Pancreas (tissue), 10 donors: ENCODE data around the gene STOX2. TPM values are rescaled to one million over a fixed set of nuclear protein-coding genes. Genes with fewer than 3 reads are reported as not detected.

ENCODE experiments used
- ATAC-seq, 4 donors: fragments of 200-7000 bp; cut with Tn5 transposase; one replicate each; pipeline versions ENCODE4 v1.8.0 to v1.9.1; 2020; ENCODE audit warnings: mild to moderate bottlenecking in 4 of 4, moderate library complexity in 4 of 4
- DNase-seq, 6 donors: peaks; one replicate each; pipeline ENCODE4 v3.0.0-alpha.2; 2020
- FAIRE-seq: peaks from 2 replicates; lab custom pipeline; 2012; peaks lifted over from hg19 to GRCh38; lab: Jason Lieb, UNC
- H3K27ac ChIP-seq, 4 donors: fragments of 200-600 bp; sonication (generic); 1 replicate in 3 of 4; 2 replicates in 1 of 4; pipeline versions ENCODE4 v1.5.0 to v1.8.0; 2020
- H3K27me3 ChIP-seq, 4 donors: fragments of 200-600 bp; one replicate each; pipeline ENCODE4 v1.8.0; 2021
- H3K36me3 ChIP-seq, 3 donors: fragments of 200-600 bp; sonication (generic) in 1 of 3; one replicate each; pipeline versions ENCODE4 v1.5.0 to v1.8.0; 2020 to 2021
- H3K4me1 ChIP-seq, 3 donors: fragments of 200-600 bp; one replicate each; pipeline ENCODE4 v1.8.0; 2021
- H3K4me3 ChIP-seq, 4 donors: fragments of 200-600 bp; sonication (generic) in 2 of 4; one replicate each; pipeline versions ENCODE4 v1.5.0 to v1.8.0; 2020 to 2021
- H3K9me3 ChIP-seq, 4 donors: fragments of 200-600 bp; one replicate each; pipeline ENCODE4 v1.8.0; 2021
- CTCF ChIP-seq, 4 donors: fragments of 200-600 bp; sonication (generic) in 3 of 4; IDR thresholded peaks; one replicate each; pipeline versions ENCODE4 v1.5.0 to v1.8.0; 2021; ENCODE audit warnings: antibody characterized with exemption in 4 of 4
- WGBS, 2 donors: extraction: QIAGEN DNeasy Blood & Tissue Kit; methylation state at CpG; one replicate each; pipeline ENCODE4 v1.1.7; 2013; 5-methylcytosine and 5-hydroxymethylcytosine counted together
- intact Hi-C, 3 donors: fragments of 100-400 bp; cut with DNase I; formaldehyde crosslinking; loops; one replicate each; pipeline versions ENCODE4 v1.11.1 to v1.14.2; 2022
- polyA plus RNA-seq, 2 donors: library from polyadenylated mRNA; stranded (reverse); fragments of 200-250 nt; gene quantifications; one replicate each; pipeline ENCODE4 v1.2.3, GENCODE V29; 2013
- total RNA-seq, 6 donors: library from RNA; stranded (reverse); fragmentation: NEBNext Ultra II Directional in 4 of 6; extraction: Animal tissue kit (Norgen Biotek cat#: 25700) in 4 of 6; gene quantifications; one replicate each; pipeline versions ENCODE4 v1.2.1 to v1.2.4, GENCODE V29; 2021 to 2023
- donor health status: healthy with polysubstance abuse.
- donor health status: DM: no; HTN: no; CAD: no; lungs with moderate emphysema.
- donor health status: DM: no; HTN: no; CAD: no.
- donor health status: control.
- donor health status: control.
- donor health status: Bipolar disorder and iron deficiency.
- donor health status: DM: yes; HTN: yes; CAD: no.
- donor health status: DM: no; HTN: no; CAD: no.
- donor health status: DM: no; HTN: no; CAD: no.
- donor health status: DM: yes; HTN: yes; CAD: no.

Gene STOX2
- total and polyA plus RNA-seq, 8 donors = 3.5 to 11.9 (median 8.8) TPM

- H3K4me3 ChIP-seq = peak overlapping the region in 1 of 4 donors; percentile 22
- FAIRE-seq (no peak), ATAC-seq (peak; percentile 79 to 88 (median 86)), DNase-seq (peak in 5 of 6 donors; percentile 23 to 68 (median 47))
- no peaks in the 10 kb centered on the region for H3K27me3 ChIP-seq
- 72 to 77% methylated on average over 43 of the region's 43 CpGs for WGBS, 2 donors
- H3K27ac ChIP-seq = peak overlapping the region in 2 of 4 donors; percentile 26 to 42
- intact Hi-C loops = no loop called here
- no peak for TF ChIP-seq CTCF (IDR thresholded peaks at IDR 0.05)
- no peaks in the 10 kb centered on the region for H3K4me1 ChIP-seq
- H3K36me3 ChIP-seq = no peaks in the 10 kb centered on the region
- H3K9me3 ChIP-seq = no peaks in the 10 kb centered on the region
Observed at GRCh38 chr4:183986971-183987946, 82.2 kb downstream of the STOX2 start.

- peak overlapping the region in 1 of 4 donors; percentile 22 for H3K4me3 ChIP-seq
- peak in 3 of 6 donors; percentile 13 to 25 (median 21) for DNase-seq
- no peak for TF ChIP-seq CTCF (IDR thresholded peaks at IDR 0.05)
- intact Hi-C loops = no loop called here
- no peaks in the 10 kb centered on the region for H3K36me3 ChIP-seq
- peak overlapping the region in 2 of 4 donors; percentile 26 to 42 for H3K27ac ChIP-seq
- H3K4me1 ChIP-seq = no peaks in the 10 kb centered on the region
- WGBS, 2 donors = 54 to 61% methylated on average over 10 of the region's 10 CpGs
- peak; percentile 66 to 94 (median 86) for ATAC-seq
- H3K9me3 ChIP-seq = no peaks in the 10 kb centered on the region
- FAIRE-seq = no peak
- H3K27me3 ChIP-seq = no peaks in the 10 kb centered on the region
Observed at GRCh38 chr4:183987987-183988392, 82.9 kb downstream of the STOX2 start.

GRCh38 chr4:183988874-183989273, 83.8 kb downstream of the STOX2 start:
- TF ChIP-seq CTCF (IDR thresholded peaks at IDR 0.05) = no peak
- H3K4me1 ChIP-seq = no peaks in the 10 kb centered on the region
- H3K27ac ChIP-seq = no peak overlapping the region
- no peak for FAIRE-seq
- no peak for DNase-seq
- intact Hi-C loops = no loop called here
- ATAC-seq = no peak
- H3K9me3 ChIP-seq = no peaks in the 10 kb centered on the region
- H3K36me3 ChIP-seq = no peaks in the 10 kb centered on the region
- H3K4me3 ChIP-seq = no peak overlapping the region
- 83 to 89% methylated on average over 9 of the region's 9 CpGs for WGBS, 2 donors
- H3K27me3 ChIP-seq = no peaks in the 10 kb centered on the region

GRCh38 chr4:183989461-183989860, 84.4 kb downstream of the STOX2 start:
- intact Hi-C loops = no loop called here
- H3K27ac ChIP-seq = no peak overlapping the region
- no peak overlapping the region for H3K4me3 ChIP-seq
- H3K36me3 ChIP-seq = no peaks in the 10 kb centered on the region
- H3K27me3 ChIP-seq = no peaks in the 10 kb centered on the region
- ATAC-seq (no peak), FAIRE-seq (no peak), DNase-seq (no peak)
- H3K9me3 ChIP-seq = no peaks in the 10 kb centered on the region
- WGBS, 2 donors = 77 to 83% methylated on average over 6 of the region's 6 CpGs
- TF ChIP-seq CTCF (IDR thresholded peaks at IDR 0.05) = no peak
- no peaks in the 10 kb centered on the region for H3K4me1 ChIP-seq

- no peaks in the 10 kb centered on the region for H3K27me3 ChIP-seq
- H3K36me3 ChIP-seq = no peaks in the 10 kb centered on the region
- ATAC-seq (no peak), FAIRE-seq (no peak), DNase-seq (no peak)
- H3K4me1 ChIP-seq = no peaks in the 10 kb centered on the region
- no peak for TF ChIP-seq CTCF (IDR thresholded peaks at IDR 0.05)
- no peaks in the 10 kb centered on the region for H3K9me3 ChIP-seq
- 76 to 80% methylated on average over 2 of the region's 2 CpGs for WGBS, 2 donors
- intact Hi-C loops = no loop called here
- no peak overlapping the region for H3K4me3 ChIP-seq
- no peak overlapping the region for H3K27ac ChIP-seq
Observed at GRCh38 chr4:183989931-183990330, 84.8 kb downstream of the STOX2 start.
